K562 (cell line): ENCODE measurements around the gene PPFIA3. TPM values are rescaled to one million over a fixed set of nuclear protein-coding genes. Genes with fewer than 3 reads are reported as not detected.

Source experiments
- ETS2 ChIP-seq: IDR thresholded peaks from 2 replicates; pipeline ENCODE4 v1.6.1; 2016; ENCODE audit warnings: borderline replicate concordance, missing genetic modification characterization, mild to moderate bottlenecking, moderate library complexity, missing compliant biosample characterization; ENCODE audit not compliant: poor library complexity, severe bottlenecking
- HDAC1 ChIP-seq, 2 experiments: fragments of 450-650 bp; IDR thresholded peaks; 2 replicates each; pipeline ENCODE4 v1.6.1; 2016 to 2017; ENCODE audit warnings: inconsistent platforms in 1 of 2, mild to moderate bottlenecking in 1 of 2, moderate library complexity in 1 of 2
- MCM3 ChIP-seq: fragments of 450-650 bp; IDR thresholded peaks from 2 replicates; pipeline ENCODE4 v1.6.1; 2016
- NR2C1 ChIP-seq, 2 experiments: fragments of 450-650 bp; IDR thresholded peaks; 2 replicates each; pipeline ENCODE4 v1.6.1; 2017; ENCODE audit warnings: mild to moderate bottlenecking in 2 of 2, antibody characterized with exemption in 1 of 2, inconsistent platforms in 1 of 2, missing compliant biosample characterization in 1 of 2, missing genetic modification characterization in 1 of 2
- RBM15 ChIP-seq: fragments of 200-400 bp; formaldehyde crosslinking; IDR thresholded peaks from 2 replicates; pipeline ENCODE4 v1.6.1; 2018; ENCODE audit warnings: mild to moderate bottlenecking, low read length, moderate library complexity; ENCODE audit not compliant: insufficient read depth
- RFX5 ChIP-seq: IDR thresholded peaks from 2 replicates; pipeline ENCODE4 v1.6.1; 2011; ENCODE audit warnings: low read depth, mild to moderate bottlenecking, improper control_type of control experiment, low read length
- SIX5 ChIP-seq, 2 experiments: IDR thresholded peaks; 2 replicates each; pipeline ENCODE4 v1.6.1; 2011; ENCODE audit warnings: low read length in 2 of 2, borderline replicate concordance in 1 of 2, low read depth in 1 of 2, mild to moderate bottlenecking in 1 of 2, moderate library complexity in 1 of 2; ENCODE audit not compliant: insufficient read depth in 1 of 2
- ZNF408 ChIP-seq: fragments of 250-450 bp; sonication (Bioruptor Pico); IDR thresholded peaks from 2 replicates; pipeline ENCODE4 v1.4.0; 2020; ENCODE audit warnings: low read depth, mild to moderate bottlenecking, moderate library complexity
- ZNF699 ChIP-seq: fragments of 250-450 bp; sonication (Bioruptor Pico); IDR thresholded peaks from 2 replicates; pipeline ENCODE4 v1.8.0; 2021; ENCODE audit warnings: mild to moderate bottlenecking, moderate library complexity; ENCODE audit not compliant: insufficient replicate concordance
- ZNF780A ChIP-seq: fragments of 250-450 bp; sonication (Bioruptor Pico); IDR thresholded peaks from 2 replicates; pipeline ENCODE4 v1.5.0; 2021; ENCODE audit warnings: mild to moderate bottlenecking
- polyA plus RNA-seq, 8 experiments: library from polyadenylated mRNA; depleted of rRNA in 4 of 8; stranded (reverse) in 5 of 8; unstranded in 3 of 8; fragments of >200 nt; fragmentation: Nextera tagmentation in 2 of 8; fragmentation: Illumina TruSeq in 1 of 8; extraction: Ambion mirVana in 2 of 8; extraction: Trizol in 1 of 8; gene quantifications; 2 replicates each; pipeline versions ENCODE4 v1.2.1 to v1.2.3, GENCODE V29; 2011 to 2014; ENCODE audit warnings: inconsistent platforms in 1 of 8, missing spikeins in 1 of 8
- total RNA-seq, 7 experiments: library from RNA; depleted of rRNA in 6 of 7; stranded (reverse); fragments of >200 nt in 6 of 7; fragmentation: Illumina TruSeq in 2 of 7; extraction: Trizol in 2 of 7; gene quantifications; 2 replicates each; pipeline versions ENCODE4 v1.2.1 to v1.2.3, GENCODE V29; 2011 to 2021; ENCODE audit warnings: low replicate concordance in 1 of 7
- TF ChIP-seq, protein P1 (sequence below): fragments of 250-450 bp; sonication (Bioruptor Pico); IDR thresholded peaks from 2 replicates; pipeline ENCODE4 v1.4.0; 2020; ENCODE audit warnings: mild to moderate bottlenecking, moderate library complexity
- TF ChIP-seq, protein P2 (sequence below): fragments of 450-650 bp; IDR thresholded peaks from 2 replicates; pipeline ENCODE4 v1.6.1; 2017; ENCODE audit warnings: antibody characterized with exemption, mild to moderate bottlenecking
- TF ChIP-seq, protein P3 (sequence below): fragments of 250-450 bp; sonication (Bioruptor Pico); IDR thresholded peaks from 2 replicates; pipeline ENCODE4 v1.5.0; 2021; ENCODE audit warnings: mild to moderate bottlenecking, moderate library complexity
- TF ChIP-seq, protein P4 (sequence below): fragments of 450-650 bp; IDR thresholded peaks from 2 replicates; pipeline ENCODE4 v1.6.1; 2016; ENCODE audit warnings: low read depth, mild to moderate bottlenecking, moderate library complexity

The PPFIA3 gene
- total and polyA plus RNA-seq, 9 of the 15 experiments (the other 6 are each of a cell fraction or from before 2014, with no cell fraction given): 0.10 to 53.0 (median 17.6) TPM

DNA sequence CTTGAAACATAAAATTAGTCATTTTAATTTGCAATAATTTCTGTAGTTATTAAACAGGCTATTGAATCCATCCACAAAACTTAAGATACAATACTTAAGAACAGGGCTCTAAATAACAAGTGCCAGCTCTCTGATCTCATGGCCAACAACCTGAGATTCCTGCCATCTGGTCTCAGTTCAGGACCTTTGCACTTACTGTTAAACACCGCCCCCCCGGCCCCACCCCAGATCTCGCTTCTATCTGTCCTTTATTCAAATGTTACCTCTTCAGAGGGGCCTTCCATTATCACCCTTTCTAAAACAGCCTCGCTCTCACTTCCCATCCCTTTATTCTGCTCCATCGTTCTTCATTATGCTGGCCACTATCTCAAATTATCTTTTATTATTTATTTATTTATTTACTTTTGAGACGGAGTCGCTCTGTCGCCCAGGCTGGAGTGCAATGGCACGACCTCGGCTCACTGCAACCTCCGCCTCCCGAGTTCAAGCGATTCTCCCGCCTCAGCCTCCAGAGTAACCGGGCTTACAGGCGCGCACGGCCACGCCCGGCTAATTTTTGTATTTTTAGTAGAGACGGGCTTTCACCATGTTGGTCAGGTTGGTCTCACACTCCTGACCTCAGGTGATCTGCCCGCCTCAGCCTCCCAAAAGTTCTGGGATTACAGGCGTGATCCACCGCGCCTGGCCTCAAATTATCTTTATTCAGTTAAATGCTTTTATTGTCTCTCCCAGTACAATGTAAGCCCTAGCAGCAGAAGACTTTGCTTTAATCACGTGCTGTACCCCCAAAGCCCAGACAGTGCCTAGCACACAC lies 34.9 kb upstream of the PPFIA3 start (continued):
- TF ChIP-seq, protein P1, sequence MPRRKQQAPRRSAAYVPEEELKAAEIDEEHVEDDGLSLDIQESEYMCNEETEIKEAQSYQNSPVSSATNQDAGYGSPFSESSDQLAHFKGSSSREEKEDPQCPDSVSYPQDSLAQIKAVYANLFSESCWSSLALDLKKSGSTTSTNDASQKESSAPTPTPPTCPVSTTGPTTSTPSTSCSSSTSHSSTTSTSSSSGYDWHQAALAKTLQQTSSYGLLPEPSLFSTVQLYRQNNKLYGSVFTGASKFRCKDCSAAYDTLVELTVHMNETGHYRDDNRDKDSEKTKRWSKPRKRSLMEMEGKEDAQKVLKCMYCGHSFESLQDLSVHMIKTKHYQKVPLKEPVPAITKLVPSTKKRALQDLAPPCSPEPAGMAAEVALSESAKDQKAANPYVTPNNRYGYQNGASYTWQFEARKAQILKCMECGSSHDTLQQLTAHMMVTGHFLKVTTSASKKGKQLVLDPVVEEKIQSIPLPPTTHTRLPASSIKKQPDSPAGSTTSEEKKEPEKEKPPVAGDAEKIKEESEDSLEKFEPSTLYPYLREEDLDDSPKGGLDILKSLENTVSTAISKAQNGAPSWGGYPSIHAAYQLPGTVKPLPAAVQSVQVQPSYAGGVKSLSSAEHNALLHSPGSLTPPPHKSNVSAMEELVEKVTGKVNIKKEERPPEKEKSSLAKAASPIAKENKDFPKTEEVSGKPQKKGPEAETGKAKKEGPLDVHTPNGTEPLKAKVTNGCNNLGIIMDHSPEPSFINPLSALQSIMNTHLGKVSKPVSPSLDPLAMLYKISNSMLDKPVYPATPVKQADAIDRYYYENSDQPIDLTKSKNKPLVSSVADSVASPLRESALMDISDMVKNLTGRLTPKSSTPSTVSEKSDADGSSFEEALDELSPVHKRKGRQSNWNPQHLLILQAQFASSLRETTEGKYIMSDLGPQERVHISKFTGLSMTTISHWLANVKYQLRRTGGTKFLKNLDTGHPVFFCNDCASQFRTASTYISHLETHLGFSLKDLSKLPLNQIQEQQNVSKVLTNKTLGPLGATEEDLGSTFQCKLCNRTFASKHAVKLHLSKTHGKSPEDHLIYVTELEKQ (CRISPR knock-in tag): no peak
- peak in 1 of 2 experiments; percentile 18; a peak in 1 of 4 replicates for TF ChIP-seq HDAC1 (IDR thresholded peaks at IDR 0.05)
- no peak for TF ChIP-seq MCM3
- peak; percentile 22; the same call in 1 of the 2 replicates for TF ChIP-seq NR2C1 (IDR thresholded peaks at IDR 0.05)
- TF ChIP-seq NR2C1 (tag; IDR thresholded peaks at IDR 0.05): 0 out of 2 replicates have a peak, but pooled peaks have one; percentile 7
- TF ChIP-seq SIX5 (IDR thresholded peaks at IDR 0.05; ENCODE audit: borderline replicate concordance in 1 of 2, insufficient read depth in 1 of 2, low read depth in 1 of 2, low read length in 2 of 2): no peak
- TF ChIP-seq RBM15: no peak
- TF ChIP-seq, protein P2, sequence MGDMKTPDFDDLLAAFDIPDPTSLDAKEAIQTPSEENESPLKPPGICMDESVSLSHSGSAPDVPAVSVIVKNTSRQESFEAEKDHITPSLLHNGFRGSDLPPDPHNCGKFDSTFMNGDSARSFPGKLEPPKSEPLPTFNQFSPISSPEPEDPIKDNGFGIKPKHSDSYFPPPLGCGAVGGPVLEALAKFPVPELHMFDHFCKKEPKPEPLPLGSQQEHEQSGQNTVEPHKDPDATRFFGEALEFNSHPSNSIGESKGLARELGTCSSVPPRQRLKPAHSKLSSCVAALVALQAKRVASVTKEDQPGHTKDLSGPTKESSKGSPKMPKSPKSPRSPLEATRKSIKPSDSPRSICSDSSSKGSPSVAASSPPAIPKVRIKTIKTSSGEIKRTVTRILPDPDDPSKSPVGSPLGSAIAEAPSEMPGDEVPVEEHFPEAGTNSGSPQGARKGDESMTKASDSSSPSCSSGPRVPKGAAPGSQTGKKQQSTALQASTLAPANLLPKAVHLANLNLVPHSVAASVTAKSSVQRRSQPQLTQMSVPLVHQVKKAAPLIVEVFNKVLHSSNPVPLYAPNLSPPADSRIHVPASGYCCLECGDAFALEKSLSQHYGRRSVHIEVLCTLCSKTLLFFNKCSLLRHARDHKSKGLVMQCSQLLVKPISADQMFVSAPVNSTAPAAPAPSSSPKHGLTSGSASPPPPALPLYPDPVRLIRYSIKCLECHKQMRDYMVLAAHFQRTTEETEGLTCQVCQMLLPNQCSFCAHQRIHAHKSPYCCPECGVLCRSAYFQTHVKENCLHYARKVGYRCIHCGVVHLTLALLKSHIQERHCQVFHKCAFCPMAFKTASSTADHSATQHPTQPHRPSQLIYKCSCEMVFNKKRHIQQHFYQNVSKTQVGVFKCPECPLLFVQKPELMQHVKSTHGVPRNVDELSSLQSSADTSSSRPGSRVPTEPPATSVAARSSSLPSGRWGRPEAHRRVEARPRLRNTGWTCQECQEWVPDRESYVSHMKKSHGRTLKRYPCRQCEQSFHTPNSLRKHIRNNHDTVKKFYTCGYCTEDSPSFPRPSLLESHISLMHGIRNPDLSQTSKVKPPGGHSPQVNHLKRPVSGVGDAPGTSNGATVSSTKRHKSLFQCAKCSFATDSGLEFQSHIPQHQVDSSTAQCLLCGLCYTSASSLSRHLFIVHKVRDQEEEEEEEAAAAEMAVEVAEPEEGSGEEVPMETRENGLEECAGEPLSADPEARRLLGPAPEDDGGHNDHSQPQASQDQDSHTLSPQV: peak; percentile 79
- TF ChIP-seq, protein P3, sequence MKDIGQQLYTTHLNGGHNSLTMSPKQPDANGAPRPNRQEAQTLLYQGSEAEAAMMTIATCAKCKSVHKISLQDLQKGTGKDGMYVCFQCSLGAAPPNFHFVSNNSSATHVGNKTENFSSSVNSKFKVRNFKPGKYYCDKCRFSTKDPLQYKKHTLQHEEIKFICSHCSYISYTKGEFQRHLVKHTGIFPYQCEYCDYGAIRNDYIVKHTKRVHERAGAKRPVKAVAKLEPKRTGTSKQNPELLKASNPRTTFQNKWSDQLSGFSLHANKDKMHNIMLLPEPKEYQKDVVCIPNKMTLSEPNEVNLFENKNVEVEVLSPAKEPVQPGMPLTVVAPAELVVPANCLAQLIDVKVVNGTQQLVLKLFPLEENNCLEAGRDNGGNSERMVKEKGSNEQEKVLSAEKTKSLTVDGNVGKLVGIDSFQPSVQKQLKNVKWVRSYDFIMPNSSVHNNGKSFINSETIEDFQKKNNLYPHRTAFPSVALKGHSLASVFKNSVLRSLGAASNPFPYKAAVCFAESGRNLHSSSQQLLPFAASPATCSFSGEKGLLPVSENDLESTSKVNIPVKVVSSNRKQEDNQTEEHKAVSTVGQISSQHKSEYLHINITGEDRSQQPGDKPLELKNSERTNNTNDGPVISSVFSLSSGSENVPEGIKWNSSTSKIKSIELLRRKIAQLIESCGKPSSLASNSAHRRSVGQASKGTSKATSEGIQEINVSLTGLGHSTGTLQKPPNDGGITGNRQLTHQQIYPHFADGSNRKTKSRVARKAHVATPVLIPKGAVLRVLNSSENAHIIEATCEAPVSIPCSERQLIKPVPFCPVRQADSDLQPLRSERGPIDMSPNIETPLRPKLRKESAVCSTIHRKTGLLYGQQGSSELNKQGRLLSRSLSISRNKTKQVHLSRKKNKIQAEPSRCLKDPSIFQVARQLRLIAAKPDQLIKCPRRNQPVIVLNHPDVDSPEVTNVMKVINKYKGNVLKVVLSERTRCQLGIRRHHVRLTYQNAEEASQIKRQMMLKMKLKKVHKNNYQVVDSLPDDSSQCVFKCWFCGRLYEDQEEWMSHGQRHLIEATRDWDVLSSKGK (CRISPR knock-in tag): no peak
- no peak for TF ChIP-seq RFX5
- TF ChIP-seq ZNF699 (CRISPR knock-in tag): no peak
- no peak for TF ChIP-seq ETS2
- no peak for TF ChIP-seq ZNF408 (CRISPR knock-in tag)
- TF ChIP-seq ZNF780A: no peak
- TF ChIP-seq, protein P4, sequence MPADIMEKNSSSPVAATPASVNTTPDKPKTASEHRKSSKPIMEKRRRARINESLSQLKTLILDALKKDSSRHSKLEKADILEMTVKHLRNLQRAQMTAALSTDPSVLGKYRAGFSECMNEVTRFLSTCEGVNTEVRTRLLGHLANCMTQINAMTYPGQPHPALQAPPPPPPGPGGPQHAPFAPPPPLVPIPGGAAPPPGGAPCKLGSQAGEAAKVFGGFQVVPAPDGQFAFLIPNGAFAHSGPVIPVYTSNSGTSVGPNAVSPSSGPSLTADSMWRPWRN: no peak
